GM21576 (cell line): ENCODE measurements around the gene GBA2.

Source experiments
- ATAC-seq: cut with Tn5 transposase; IDR thresholded peaks from one replicate; pipeline ENCODE4 v1.9.1; 2021; ENCODE audit warnings: mild to moderate bottlenecking, moderate library complexity; ENCODE audit not compliant: unreplicated experiment

GBA2 gene

GRCh38 chr9:35695943-35696401 is 53.1 kb downstream of the GBA2 start:
- ATAC-seq = no peak

GRCh38 chr9:35691757-35692301 is 57.2 kb downstream of the GBA2 start:
- ATAC-seq = no peak

- ATAC-seq = no peak
Measured at GRCh38 chr9:35691334-35691650, 57.7 kb downstream of the GBA2 start.

- ATAC-seq = no peak
Measured at GRCh38 chr9:35690614-35691333, 58.3 kb downstream of the GBA2 start.

- ATAC-seq = no peak
Measured at GRCh38 chr9:35690294-35690613, 58.8 kb downstream of the GBA2 start.

- no peak for ATAC-seq
Measured at GRCh38 chr9:35689542-35690293, 59.3 kb downstream of the GBA2 start, which contains the start of gene TPM2. TSS of gene TPM2 (minus strand) at chr9:35689925. CDS start at chr9:35689817, 108 bp downstream.

GRCh38 chr9:35688558-35689541 is 60.2 kb downstream of the GBA2 start:
- ATAC-seq = no peak

- ATAC-seq = no peak
Measured at GRCh38 chr9:35687972-35688557, 61.0 kb downstream of the GBA2 start.

GRCh38 chr9:35687306-35687705 is 61.7 kb downstream of the GBA2 start:
- no peak for ATAC-seq
